Measurements from ENCODE around the gene LMOD3.

LMOD3 gene

DNA sequence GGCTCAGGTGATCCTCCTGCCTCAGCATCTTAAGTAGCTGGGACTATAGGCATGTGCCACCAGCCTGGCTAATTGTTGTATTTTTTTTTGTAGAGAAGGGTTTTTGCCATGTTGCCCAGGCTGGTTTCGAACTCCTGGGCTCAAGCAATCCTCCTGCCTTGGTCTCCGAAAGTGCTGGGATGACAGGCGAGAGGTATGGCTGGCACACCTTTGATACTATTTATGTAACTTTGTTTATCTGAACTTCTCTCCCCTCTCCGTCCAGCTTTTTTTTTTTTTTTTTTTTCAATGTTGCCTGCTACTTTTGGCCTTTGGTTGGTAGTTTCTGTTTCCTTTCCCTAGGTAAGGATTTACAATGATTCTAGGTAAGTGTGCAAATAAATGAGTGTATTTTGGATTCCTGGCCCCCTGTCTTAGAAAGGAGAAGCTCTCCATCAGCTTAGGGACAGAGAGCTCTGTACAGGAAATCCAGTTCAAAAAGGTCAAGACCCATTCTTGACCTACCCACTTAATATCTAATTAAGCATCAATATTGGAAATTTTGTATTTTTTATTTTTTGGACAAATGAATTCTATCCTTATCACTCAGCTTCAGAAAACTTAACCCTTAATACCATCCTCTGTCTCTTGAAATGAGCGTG is 30.9 kb downstream of the LMOD3 start:
- no peak for DNase-seq (ENCODE audit: low spot score)

DNA sequence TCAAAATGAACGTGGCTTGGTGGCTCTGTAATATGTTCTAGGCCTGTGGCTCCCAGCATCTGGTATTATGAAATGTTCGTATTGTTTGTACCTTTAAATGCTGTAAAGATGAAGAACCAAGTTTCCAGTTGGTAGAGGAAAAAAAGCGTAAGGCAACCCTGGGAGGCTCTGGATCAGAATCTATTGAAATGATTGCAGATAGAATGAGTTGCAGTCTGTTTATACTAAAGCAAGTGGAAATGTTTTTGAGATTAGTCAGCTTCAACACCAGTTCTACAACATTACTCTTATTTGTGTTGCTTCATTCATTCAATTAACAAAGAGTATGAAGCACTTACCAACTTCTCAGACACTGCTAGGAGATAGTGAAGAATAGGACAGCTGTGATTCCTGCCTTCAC is 32.4 kb downstream of the LMOD3 start:
- no peak for DNase-seq (ENCODE audit: low spot score)

DNA sequence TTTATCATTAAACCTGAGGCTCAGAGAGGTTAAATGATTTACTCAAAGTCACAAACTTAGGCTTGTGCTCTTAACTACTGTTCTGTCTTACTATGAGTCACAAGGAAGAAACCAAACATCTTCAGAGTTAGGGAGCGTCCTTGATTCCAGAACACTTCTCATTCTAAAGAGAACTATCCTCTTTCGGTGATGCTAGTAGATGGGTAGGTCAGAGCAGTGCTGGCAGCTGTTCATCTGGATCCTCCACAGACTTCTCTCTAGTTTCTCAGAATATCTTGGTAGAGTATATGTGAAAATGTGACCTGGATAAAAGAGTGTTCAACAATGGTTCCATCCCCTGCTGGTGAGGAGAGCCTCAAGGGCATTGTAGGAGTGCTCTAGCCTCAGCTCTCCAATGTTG is 34.3 kb downstream of the LMOD3 start:
- no peak for DNase-seq (ENCODE audit: low spot score)

DNA sequence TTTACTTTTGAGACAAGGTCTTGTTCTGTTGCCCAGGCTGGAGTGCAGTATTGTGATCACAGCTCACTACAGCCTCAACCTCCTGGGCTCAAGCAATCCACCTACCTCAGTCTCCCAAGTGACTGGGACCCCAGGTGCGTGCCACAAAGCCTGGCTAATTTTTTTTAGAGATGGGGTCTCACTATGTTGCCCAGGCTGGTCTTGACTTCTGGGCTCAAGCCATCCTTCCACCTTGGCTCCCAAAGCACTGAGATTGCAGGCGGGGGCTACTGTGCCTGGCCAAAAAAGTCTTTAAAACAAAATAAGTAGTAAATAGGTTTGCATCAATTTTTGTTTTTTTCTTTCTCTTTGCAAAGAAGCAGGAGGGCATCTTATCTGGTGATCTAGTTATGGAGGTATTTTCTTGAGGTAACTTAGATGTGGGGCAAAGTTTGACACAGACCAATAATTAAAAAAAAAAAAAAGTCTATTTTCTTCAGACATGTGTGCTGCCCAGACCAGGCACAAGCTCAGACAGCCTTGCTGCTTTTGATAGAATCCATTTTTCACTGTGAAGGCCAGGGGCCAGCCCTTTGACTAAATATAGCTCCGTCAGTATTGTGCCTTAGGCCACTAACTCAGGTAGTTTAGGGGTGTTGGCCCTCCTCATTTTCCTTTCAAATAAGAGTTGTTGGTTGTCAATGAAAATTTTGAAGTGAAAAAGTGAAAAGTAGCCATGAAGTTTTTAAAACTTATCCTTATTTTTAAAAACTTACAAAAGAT is 35.2 kb downstream of the LMOD3 start:
- no peak for DNase-seq (ENCODE audit: low spot score)

DNA sequence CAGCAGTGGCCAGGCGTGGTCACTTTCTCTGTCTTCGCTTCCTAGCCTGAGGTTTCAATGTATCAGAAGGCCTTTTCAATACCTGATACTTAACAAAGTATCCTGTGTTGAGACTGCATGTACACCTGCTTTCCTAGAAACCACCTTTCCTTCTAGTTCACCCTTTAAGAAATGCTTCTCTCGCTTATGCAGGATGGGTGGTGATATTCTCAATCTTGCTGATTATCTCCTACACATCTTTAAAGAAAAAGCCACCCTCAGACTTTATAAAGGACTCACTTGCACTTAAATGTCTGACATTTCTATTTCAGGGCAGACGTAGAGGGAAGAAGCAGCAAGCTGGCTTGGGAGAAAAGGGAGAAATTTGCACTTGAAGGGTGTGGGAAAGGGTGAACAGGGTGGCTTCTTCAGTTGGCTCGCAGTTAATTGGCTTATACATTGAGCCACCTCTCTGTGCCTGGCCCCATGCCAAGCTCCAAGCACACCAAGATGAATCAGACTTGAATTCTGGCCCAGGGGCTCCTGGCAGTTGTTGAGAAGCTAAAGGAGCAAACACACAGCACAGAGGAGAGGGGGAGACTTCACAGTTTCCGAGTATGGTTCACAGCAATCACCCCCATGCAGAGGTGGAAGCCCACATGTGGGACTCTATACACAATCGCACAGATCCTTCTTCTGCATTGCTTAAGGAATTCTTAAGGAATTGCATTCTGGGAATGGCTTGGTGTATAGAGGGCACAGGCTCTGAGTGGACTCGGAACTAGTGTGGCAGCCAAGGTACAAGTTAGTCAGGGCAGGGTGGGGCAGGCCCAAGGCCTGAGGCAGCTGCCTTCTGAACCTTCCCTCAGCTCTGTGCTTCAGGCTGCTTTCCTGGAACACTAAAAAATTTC is 36.3 kb downstream of the LMOD3 start:
- DNase-seq (ENCODE audit: low spot score), result peak; percentile 83

DNA sequence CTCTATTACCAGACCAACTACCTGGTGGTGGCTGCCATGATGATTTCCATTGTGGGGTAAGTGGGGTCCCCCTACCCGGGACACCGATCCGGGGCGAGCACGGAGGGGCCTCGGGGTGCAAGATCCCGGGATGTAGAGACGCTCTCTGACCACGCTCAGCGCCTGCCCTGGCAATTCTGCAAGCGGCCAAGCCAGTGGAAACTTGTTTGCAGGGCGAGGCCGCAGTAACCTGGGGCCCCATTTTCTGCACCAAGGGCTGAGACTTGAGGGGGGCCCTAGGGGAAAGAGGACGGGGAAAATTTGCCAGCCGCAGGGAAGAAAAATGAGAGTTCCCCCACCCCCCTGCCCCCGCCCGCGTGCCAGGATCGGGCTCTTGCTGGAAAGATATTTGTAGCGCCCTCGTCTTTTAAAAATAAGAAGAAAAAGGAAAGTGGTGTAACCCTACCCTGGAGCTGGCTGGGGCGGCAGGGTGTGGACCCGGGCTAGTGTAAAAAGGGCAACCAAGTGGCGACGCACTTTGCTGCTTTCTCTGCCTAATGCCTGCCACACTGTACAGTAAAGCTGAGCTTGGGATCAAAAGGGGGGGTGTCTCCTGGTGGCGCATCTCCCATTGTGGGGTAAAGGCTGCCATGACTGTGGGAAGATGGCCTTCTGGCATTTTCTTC is 37.1 kb downstream of the LMOD3 start:
- peak; percentile 72 for DNase-seq (ENCODE audit: low spot score)

DNA sequence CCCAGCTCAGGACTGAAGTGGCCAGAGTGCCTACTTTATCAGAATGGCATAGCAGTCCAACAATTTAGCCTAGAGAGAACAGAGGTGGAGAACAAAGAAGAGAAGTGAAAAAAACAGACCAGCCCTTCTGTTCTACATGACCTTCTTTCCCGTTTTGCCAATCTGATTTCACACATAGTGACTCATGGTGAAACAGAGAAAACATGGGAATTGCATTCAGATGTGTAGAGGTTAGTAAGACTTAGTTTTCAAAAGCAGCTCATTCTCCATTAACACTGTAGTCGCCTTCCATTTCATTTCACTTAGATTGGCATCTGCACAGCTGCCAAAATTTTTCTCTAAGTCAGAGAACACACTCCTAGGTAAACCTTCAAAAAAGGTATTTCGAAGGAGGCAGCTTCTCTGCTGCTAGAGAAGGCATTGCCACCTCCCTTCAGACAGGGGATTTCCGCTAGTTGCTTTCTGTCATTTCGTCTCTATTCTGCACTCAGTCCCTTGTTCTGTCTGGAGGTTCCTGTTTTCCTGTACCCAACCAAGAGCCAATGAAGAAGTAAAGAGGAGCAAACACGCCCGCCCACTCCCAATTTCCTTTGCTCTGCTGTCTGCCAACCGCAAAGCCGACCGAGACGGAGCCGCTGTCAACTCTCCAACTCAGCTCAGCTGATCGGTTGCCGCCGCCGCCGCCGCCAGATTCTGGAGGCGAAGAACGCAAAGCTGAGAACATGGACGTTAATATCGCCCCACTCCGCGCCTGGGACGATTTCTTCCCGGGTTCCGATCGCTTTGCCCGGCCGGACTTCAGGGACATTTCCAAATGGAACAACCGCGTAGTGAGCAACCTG is 37.8 kb downstream of the LMOD3 start, which contains the start of gene ARL6IP5:
Gene ARL6IP5, plus strand, starts transcription at position 612 of the 842 bp plus-strand sequence. Its CDS starts 111 bp downstream, at position 723.
- peak; percentile 95 for DNase-seq (ENCODE audit: low spot score)

DNA sequence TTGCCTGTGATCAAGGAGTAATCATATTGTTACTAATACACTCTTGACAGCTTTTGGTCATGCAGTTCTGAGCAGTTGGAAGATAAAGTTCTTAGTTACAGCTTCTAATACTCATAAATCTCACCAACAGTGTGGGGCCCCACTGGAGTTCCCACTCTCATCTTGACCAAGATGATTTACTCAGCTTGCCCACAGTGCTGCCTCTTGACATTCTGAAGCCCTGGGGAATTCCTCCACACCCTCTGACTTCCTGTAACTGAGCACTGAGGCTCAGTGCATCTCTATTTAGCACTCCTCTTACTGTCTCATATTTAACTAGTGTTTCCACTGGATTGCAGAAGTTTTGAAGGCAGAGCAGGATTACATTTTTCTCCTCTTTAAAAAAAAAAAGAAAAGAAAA is 39.6 kb downstream of the LMOD3 start:
- DNase-seq (ENCODE audit: low spot score), result no peak

DNA sequence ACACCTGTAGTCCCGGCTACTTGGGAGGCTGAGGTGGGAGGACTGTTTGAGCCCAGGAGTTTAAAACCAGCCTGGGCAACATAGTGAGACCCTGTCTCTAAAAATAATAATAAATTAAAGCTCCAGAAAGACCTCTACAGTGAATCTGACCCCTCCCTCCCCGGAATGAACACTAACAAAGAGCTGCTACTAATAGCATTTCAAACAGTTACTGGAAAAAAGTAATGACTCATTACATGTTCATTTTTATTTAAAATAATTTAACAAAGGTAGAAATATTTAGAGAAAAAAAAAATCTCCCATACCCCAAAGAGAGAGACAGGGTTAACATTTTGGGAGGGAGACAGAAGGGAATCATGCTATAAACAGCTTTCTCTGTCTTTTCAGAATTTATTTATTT is 40.0 kb downstream of the LMOD3 start:
- no peak for DNase-seq (ENCODE audit: low spot score)

DNA sequence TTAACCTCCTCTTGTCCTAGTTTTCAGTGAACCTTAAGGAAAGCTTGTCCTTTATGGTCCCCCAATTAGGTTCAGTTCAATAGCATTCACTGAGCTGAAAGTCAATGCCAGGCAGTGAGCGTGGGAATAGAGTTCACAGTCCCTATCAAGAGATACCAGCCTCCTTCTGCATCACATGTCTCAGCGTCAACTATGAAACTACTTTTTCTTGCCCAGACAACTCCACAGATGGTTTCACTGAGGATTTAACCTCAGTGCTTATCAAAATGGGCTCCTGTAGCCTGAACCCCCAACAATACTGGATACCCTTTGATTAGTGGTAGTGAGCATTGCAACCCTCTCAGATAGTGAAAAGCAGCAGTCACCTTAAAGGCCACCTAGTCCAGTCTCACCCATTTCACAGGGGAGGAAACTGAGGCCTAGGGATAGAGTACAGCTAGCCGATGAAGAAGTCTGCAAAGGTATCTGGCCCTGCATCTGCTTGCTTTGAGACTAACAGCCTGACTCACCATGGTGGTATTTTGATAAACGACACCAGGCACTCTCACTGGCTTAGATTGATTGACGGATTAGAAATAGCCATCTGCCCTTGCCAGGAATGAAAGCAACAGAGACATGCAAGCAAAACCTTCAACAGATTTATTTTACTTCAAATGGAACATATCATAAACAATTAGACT is 40.7 kb downstream of the LMOD3 start:
- DNase-seq (ENCODE audit: low spot score), result no peak

DNA sequence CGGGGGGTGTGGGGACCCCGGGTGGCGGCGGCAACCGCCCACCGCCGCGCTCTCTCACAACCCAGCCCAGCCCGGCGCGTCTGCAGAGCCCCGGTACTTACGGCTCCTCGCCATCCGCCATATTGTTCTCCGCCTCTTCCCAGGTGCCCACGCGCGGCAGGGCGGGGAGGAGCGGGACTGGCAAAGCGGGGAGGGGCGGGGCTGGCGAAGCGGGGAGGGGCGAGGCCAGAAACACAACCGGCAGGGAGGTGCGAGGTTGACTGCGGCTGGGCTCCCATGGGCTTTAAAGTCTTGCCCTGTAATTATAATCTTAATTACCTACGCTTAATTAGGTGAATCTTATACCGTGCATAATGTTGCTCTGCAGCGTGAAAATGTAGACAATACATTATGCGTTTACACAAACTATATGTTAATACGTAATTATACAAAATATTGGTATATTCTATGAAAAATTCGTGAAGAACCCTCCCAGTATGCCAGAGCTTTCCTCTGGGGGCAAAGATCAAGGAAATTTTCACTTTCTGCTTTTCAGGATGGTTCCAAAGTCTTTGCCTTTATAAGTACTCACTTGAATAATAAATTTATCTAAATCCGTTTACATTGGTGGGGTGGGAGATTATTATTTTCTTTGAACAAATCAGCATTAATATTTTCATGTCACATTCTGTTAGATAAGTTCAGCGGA is 42.0 kb downstream of the LMOD3 start, which contains the start of gene UBA3:
Gene UBA3, minus strand, starts transcription at position 133 of the 688 bp plus-strand sequence. Its CDS starts 12 bp downstream, at position 121.
- DNase-seq (ENCODE audit: low spot score), result peak; percentile 94

DNA sequence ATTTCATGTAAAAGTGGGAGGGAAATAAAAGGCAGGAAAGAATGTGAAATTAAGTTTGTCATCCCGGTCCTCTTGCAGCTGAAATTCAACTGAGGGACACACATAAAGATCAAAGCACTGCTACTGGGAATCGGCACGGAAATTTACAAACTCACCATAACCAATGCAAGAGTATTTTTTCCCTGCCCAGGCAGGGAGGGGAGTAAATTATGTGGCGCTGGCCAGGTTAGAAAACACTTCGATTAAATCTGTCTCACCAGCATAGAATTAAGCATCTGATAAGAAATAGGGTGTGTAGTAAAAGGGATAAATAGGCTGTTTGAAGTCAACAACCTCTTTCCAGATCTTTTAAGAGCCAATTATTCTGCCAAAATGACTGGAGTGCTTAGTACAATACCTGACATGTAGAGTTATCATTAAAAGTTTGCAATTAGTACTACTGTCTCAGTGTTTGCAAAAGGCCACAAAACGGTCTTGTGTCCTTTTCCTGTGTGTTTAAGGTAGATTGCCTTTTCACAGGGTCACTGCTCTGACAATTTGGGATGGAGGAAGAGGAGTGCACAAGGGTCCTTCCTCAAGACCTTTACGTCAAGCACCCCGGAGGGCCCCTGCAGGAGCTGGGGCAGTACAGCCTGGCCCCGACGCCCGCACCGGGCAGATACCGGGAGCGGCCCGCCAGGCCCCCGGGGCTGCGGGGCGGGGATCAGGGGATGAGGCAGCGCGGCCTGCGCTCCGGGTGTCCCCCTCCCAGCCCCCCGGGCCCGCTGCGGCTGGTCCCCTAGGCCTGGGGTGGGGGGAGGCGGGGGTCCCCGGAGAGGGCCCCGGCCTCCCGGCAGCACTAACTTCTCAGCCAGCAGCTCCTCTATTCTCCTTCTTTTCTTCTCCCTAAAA is 42.9 kb downstream of the LMOD3 start:
- DNase-seq (ENCODE audit: low spot score), result no peak

DNA sequence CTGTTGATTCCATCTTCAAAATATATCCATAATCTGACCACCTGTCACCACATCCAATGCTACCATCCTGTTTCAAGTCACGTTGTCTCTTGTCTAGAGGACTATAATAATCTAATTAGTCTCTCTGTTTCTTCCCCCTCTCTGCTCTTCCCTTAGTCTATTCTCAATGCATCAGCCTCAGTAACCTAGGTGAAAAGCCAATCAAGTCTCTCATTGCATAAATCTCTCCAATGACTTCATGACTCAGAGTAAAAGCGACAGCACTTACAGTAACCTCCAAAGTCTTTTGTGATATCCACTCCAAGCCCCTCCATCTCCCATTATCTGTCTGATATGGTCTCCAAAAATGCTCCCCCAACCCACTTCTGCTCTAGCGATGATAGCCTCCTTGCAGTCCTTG is 49.5 kb downstream of the LMOD3 start:
- DNase-seq (ENCODE audit: low spot score), result no peak

DNA sequence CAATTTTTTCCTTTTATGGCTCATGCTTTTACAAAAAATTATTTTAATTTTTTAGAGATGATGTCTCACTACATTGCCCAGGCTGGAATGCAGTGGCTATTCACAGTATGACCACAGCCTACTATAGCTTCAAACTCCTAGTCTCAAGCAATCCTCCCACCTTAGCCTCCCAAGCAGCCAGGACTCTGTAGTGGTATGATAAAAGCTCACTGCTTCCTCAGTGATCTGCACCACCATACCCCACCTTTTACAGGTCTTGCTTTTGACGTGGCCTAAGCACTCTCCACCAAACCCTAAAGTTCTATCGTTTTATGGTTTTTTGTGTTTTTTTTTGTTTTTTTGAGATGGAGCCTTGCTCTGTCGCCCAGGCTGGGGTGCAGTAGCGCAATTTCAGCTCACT is 56.3 kb downstream of the LMOD3 start:
- no peak for DNase-seq (ENCODE audit: low spot score)

DNA sequence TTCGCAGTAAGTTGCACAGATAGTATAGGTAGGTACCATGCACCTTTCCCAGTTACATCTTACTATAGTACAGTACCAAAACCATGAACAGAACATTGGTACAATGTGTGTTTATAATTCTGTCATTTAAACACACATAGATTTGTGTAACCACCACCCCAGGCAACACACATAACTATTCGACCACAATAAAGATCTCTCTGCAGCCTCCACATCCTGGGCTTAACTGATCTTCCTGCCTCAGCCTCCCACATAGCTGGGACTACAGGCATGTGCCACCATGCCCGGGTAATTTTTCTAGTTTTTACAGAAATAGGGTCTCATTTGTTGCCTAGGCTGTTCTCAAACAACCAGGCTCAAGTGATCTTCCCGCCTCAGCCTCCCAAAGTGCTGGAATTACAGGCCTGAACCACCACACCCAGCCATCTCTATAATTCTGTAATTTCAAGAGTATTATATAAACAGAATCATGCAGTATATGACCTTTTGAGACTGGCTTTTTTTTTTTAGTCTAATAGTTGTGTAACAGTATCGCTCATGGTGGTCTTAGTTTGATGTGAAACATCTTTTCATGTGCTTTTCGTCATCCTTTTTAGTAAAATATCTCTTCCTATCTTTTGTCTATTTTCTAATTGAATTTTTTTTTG is 57.0 kb downstream of the LMOD3 start:
- DNase-seq (ENCODE audit: low spot score), result no peak

DNA sequence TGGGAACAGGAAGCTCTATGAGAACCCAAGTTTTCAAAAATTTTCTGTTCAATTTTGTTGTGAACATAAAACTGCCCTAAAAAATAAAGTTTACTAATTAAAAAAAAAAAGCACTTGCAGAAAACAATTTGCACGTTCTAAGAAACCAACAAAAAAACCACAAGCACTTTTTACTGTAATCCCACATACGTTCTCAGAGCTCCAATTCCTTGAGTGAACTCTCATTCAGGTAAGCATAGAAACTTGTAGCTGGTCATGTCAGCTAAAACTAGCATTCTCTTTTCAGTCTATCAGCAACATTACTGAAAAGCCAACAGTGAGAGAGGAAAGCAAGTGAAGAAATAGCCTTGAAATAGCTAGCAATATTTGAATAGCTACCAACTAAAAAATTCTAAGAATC is 58.8 kb downstream of the LMOD3 start:
- no peak for DNase-seq (ENCODE audit: low spot score)

DNA sequence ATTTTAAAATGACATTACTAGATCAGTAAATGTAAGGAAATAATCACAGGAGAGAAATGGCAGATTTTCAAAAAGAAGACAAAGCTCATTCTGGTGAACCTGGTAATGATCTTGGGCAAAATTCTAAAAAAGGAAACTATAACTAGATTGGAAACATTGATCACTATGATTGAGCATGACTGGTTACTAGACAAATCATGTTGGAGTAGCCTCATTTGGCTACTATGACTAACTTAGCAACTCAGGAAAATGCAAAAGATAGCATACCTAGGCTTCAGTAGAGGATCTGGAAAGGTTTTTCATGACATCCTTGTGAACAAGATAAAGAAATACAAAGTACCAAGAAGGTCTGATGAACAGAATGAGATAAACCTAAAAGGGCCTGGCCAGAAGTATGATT is 62.7 kb downstream of the LMOD3 start:
- DNase-seq (ENCODE audit: low spot score), result no peak

DNA sequence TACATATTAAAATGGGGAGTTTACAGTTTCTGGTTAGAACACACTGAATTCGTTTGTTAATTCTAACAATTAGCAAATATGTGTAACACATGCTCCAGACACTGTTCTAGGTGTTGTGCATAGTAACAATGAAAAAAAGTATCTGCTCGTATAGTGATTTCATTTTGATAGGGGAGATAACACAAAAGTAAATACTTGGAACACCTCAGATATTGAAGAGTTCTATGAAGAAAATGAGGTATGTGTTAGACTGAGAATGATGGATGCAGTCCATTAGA is 63.5 kb downstream of the LMOD3 start:
- DNase-seq (ENCODE audit: low spot score), result no peak
